ENCODE data around the gene COG2.

COG2 gene

GRCh38 chr1:230725256-230726012 is 83.2 kb downstream of the COG2 start:
- no peak for DNase-seq

GRCh38 chr1:230728710-230729392 is 86.6 kb downstream of the COG2 start:
- DNase-seq: no peak

- DNase-seq: no peak
Measured at GRCh38 chr1:230730977-230731376, 88.7 kb downstream of the COG2 start.

- no peak for DNase-seq
Measured at GRCh38 chr1:230735447-230735846, 93.2 kb downstream of the COG2 start.

- DNase-seq: no peak
Measured at GRCh38 chr1:230737622-230738262, 95.5 kb downstream of the COG2 start.

GRCh38 chr1:230739564-230740290 is 97.4 kb downstream of the COG2 start:
- DNase-seq: no peak

Measured in stimulated activated CD4-positive, alpha-beta T cell treated with anti-CD3 and anti-CD28 coated beads, Interleukin-1b, Interleukin-23, amount 100 ng/mL, for 48 hours (primary cell).